HK-2 (cell line): ENCODE data around the gene BCL2L11.

Source experiments
- DNase-seq: peaks from one replicate; pipeline ENCODE4 v3.0.0-alpha.2; 2018; ENCODE audit not compliant: unreplicated experiment

BCL2L11 gene

DNA sequence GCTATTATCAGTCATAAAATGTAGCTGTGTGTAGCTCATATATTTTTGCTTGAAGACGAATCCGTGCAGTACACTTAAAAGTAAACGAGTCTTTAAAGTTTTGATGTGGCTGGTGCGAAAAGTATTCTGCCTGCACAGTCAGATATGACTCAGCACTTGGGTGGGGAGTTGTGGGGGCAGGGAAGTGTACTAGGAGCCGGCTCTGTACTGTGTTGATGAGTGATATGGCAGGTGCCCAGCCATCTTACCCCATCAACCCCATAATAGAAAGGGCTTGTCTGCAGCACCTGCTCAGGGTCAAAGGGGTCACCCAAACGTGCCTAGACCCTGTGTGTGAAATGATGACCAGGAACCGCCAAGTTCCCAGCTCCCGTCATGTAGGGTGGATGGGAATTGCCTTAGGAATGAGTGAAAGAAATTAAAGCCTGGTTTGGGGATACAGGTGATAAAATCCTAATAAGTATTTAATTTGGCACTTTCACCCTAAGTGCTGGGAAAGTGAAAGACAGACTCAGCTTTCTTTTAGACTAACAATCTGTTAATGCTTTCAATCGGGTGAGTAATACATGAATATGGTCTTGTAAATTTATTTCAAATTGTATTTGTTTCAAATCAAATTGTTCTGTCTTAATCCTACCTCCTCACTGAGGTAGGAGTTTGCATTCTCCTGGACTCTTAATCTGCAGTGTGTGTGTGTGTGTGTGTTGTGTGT, 48.0 kb downstream of the BCL2L11 start:
- DNase-seq, result peak; percentile 47

GRCh38 chr2:111169268-111169667, 48.6 kb downstream of the BCL2L11 start:
- DNase-seq, result no peak

DNA sequence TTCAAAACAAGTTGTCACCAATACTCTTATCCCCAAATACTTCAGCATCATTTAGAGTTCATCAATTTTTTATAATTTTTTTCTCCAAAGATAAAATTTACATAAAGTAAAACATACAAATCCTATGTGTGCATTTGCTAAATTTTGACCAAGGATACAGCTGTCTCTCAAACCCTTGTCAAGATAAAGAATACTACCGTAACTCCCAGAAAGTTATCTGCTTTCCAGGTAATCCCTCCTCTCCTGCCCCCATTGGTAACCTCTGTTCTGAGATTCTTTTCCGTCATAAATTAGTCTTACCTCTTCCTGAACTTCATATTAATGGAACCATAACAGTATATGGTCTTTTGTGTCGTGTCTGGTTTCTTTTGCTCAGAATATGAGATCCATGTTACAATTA, 49.2 kb downstream of the BCL2L11 start:
- no peak for DNase-seq

GRCh38 chr2:111171337-111171930, 50.7 kb downstream of the BCL2L11 start:
- no peak for DNase-seq

DNA sequence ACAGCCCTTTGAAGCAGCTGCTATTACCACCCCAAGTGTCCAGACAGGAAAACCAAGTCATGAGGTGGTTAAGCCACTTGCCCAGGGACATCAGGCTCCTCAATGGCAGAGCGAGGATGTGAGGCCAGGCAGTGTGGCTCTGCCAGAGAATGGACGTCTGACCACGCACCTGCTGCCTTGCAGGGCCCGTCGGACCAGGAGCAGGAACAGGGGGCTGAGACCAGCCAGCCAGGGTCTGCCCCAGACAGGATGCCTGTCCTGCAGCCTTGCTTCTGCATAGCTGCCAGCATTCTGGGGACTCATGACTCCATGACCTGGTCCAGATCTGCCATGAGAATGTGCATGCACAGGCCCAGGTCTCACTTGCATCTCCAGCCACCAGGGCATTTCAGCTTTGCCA, 52.0 kb downstream of the BCL2L11 start:
- DNase-seq, result no peak

GRCh38 chr2:111173338-111173737, 52.6 kb downstream of the BCL2L11 start:
- no peak for DNase-seq

- no peak for DNase-seq
Observed at GRCh38 chr2:111173856-111174255, 53.1 kb downstream of the BCL2L11 start.

DNA sequence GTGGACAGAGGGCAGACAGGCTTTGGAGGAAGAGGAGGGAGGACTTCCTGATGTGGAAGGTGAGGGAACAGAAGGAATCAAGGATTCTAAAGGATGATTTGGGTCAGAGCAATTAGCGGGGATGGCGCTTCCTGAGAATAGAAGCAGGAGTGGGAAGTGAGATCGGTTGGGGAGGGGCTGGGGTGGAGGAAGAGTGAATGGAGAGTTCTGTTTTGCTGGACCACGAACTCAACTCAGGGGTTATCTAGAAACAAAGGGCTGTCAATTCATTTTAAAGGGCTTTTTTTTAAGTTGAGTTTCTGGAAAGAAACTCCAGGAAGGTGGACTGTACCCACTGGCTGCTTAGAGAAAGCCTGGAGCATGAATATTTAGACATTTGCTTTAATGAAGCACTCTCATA, 54.9 kb downstream of the BCL2L11 start:
- DNase-seq, result no peak

DNA sequence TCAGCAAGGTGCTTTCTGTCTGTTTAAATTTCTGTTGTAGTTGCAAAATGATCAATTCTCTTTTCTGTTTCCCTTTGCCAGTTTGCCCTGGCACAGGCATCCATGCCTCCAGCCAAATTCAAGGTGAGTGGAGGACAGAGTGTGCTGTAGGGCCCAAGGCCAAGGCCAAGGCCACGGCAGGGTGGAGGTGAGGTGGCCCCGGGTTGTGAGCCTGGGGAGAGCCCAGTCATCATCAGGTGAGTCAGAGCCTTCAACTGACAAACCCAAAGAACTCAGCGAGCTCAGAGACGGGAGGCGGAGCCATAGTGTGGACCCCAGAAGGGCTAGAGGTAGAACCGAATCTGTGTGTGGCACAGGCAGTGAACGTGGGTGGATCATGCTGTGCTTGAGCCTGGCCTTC, 55.7 kb downstream of the BCL2L11 start:
- DNase-seq, result no peak

- no peak for DNase-seq
Observed at GRCh38 chr2:111176867-111177266, 56.2 kb downstream of the BCL2L11 start.

- no peak for DNase-seq
Observed at GRCh38 chr2:111178296-111178695, 57.6 kb downstream of the BCL2L11 start.

GRCh38 chr2:111178730-111179405, 58.2 kb downstream of the BCL2L11 start:
- DNase-seq, result peak; percentile 55

DNA sequence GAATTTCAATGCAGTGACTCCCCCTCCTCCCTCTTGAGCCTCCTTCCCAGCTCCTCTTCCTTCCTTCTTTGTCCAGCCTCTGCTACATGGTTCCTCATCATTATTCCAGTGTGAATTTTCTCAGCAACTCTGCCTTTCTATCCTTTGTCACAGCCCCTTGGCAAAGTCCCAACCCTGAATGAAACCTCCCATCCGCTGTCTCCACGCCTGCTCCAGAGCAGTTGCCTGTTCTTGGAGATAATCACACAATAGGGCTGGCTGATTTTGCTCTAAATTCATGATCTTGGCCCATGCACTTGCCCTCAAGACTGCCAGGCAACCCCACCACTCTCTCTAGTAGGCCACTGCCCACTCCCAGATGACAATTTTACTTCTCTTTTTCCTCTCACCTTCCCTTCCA, 61.4 kb downstream of the BCL2L11 start:
- no peak for DNase-seq

DNA sequence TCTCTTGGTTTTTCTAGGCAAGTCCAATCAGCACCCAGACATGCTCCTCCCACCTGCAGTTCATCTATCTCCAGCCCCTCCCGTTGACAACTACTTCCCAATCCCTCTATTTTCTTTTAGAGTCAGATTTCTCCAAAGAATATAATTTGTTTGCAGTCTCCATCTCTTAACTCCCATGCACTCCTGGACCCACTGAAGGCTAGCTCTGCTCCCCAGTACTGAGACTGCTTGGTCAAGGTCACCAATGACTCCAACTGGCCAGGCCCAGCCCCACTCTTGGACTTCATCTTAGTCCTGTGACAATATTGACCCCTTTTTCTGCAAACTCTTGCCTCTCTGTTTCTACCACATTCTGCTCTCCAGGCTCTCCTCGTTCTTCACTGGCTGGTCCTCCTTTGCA, 62.0 kb downstream of the BCL2L11 start:
- no peak for DNase-seq

DNA sequence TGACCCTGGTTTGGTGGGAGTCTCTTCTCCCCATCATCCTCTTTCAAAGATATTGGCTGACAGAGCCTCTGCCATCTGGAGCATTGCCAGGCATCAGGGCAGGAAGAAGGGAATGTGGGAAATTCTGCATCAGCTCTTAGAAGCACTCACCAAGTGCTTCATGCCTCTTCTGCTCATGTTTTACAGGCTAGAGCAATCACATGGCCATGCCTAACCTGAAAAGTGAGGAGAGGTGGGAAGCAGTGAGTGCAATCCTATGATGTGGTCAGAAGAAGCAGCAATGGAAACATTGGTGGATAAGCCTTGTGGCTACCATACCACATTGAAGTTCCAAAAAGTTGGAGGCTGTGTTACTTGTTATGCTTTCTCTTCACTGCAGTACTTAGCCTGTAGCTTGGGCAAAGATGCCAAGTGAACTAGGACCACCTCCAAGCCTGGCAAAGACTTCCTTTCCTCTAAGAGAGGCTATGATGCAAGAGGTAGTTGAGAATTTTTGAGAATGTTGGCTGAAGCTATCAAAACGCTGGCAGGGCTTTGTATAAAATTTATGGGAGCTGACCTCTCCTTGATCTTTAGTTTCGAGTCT, 64.1 kb downstream of the BCL2L11 start:
- DNase-seq, result no peak

DNA sequence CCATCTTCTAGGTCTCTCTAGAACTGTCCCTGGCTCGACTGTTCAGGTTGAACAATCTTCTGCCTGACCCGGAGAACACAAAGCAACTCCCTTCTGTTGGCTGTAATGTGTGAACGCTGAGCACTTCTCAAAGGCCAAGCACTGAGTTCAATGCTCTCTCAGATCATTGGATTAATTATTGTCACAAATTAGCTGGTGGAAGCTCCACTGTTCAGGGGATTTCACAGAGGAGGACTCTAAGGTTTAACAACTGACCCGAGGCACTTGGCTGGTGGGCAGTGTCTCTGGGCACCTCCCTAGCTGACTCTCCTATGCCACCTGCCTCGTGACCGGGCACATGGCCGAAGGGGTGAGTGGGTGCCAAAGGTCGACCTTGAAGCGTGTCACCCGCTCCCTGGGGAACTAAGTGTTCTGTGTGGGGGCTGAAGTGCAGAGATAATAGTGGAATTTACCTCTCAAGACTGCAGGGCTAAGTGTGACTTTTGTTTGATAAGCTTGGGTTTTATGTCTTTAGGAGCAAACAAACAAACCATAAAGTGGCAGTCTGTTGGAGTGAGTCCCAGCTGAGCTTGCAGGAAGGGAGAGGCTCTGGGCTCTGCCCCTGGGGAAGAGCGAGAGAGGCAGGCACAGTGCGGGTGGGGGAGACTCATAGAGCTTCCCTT, 64.8 kb downstream of the BCL2L11 start:
- no peak for DNase-seq

DNA sequence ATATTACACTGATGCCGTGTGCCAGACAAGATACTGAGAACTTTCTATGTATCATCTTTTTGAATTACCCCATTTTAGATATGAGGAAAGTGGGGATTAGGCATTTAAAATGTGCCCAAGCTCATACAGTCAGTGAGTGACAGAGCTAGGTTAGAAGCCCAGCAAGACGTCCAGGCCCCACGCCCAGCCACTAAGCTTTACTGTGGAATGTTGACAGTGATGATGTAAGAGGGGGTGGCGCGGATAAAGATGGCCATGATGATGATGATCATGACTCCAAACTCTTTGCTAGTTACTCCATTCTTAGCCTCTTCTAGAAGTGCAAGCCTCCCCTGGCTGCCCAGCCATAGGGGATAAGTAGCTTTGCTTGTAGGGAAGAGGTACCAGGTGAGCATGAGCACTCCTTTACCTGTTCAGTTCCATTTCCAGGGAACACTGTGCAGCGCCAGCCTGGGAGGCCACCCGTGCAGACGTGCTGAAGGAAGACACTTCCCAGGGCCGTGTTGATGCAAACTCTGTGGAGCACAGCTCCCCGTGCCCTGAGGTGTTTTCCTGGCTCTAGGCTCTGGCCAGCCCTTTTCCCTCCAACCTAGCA, 65.5 kb downstream of the BCL2L11 start:
- no peak for DNase-seq

DNA sequence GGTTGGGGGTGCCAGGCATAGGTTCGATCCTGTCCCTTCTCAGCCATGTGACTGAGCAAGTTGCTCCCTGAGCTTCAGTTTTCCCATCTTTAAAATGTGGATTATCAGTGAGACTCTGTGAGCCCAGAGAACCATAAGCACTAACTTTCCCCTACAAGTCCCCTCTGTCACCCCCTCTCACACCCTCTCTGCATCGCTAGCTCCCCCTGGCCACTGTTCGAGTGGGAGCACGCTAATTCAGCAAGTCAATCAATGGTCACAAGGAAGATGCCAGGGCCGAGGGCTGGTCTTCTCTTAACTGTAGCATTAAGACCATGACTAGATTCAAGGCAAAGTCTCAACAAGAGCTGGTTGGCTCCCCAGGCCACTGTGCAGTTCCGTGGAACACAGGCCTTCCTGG, 66.2 kb downstream of the BCL2L11 start:
- no peak for DNase-seq

- DNase-seq, result no peak
Observed at GRCh38 chr2:111188681-111189080, 68.0 kb downstream of the BCL2L11 start.

DNA sequence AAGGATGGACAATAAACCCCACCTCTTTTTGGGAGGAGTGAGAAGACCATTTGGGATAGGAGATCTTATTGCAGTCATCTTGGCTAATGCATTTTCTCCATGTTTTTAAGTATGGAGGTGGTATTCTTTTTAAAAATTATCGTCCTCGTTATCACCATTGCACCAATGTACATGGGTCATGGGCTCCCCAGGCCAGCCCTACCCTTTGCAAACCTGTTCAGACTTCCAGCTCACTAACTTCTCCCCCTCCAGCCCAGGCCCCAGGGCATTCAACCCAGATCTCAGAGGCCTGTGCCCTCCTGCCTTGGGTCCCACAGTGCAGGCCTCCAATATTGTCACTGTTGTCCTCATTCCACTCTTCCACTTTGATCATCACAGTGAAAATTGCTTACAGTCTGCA, 68.4 kb downstream of the BCL2L11 start:
- DNase-seq, result no peak

DNA sequence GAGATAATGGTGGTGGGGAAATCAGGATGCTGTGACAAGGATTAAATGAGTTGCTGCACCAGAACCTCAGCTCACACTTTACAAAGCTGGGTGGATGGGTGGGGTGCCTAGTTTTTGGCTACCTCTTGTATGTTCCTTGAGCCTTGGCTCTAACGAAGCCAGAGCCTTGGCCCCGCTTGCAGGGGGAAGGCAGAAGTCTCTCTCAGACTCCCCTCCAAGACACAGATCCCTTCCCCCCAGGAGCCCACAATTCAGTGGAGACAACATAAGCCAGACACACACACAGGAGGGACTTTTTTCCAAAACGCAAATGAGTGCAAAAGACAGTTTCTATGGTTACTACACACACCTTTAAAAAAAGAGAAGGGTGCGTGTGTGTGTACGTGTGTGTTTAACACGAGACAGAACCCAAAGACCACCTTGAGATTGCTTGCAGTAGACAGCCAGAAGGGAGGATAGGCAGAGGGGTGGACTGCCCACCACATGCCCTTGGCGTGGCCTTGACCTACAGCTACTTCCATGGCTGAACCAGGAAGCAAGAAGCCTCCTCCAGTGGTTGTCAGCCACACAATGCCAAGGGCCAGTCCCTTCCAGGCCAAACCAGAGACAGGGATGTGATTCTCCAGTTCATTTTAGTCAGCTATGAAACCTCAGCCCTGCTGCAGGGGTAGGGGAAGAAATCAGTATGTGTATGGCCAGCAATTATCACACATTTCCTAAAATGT, 70.3 kb downstream of the BCL2L11 start:
- no peak for DNase-seq
